SK-N-SH (cell line): ENCODE data around the gene ERVMER34-1. TPM values are rescaled to one million over a fixed set of nuclear protein-coding genes. Genes with fewer than 3 reads are reported as not detected.

ENCODE experiments used
- CTCF ChIA-PET: fragments of 300-600, 350-600 bp; formaldehyde crosslinking; extraction: SDS; loops from one replicate; lab custom pipeline; 2021; lab: Yijun Ruan, JAX
- POLR2A ChIA-PET: fragments of 350-600 bp; sonication (Branson Sonifier 250); formaldehyde crosslinking; extraction: SDS; loops from one replicate; lab custom pipeline; 2020; ENCODE audit warnings: antibody characterized with exemption, inconsistent platforms; lab: Yijun Ruan, JAX
- DNase-seq: peaks from one replicate; pipeline ENCODE4 v3.0.0; 2012
- H2AFZ ChIP-seq: fragments of 200-600 bp; sonication (generic); 2 replicates; pipeline ENCODE4 v1.8.1; 2016; ENCODE audit warnings: antibody characterized with exemption, mild to moderate bottlenecking, low read depth
- H3F3A ChIP-seq: fragments of 200-600 bp; sonication (generic); replicated peaks from 2 replicates; pipeline ENCODE3; 2016; ENCODE audit warnings: antibody characterized with exemption, mild to moderate bottlenecking; ENCODE audit not compliant: insufficient read depth
- H3K27ac ChIP-seq, 2 experiments: fragments of 200-500 bp in 1 of 2; fragments of 200-600 bp in 1 of 2; sonication (Bioruptor generic) in 1 of 2; sonication (generic), shearing (Covaris generic) in 1 of 2; 2 replicates each; pipeline versions ENCODE4 v1.5.1 to v1.6.1; 2014 to 2016; ENCODE audit warnings: low read depth in 2 of 2, inconsistent platforms in 1 of 2, low read length in 1 of 2, mild to moderate bottlenecking in 1 of 2, mixed read lengths in 1 of 2
- H3K27me3 ChIP-seq: fragments of 200-600 bp; sonication (generic), shearing (Covaris generic); 2 replicates; pipeline ENCODE4 v1.6.1; 2016; ENCODE audit warnings: mixed run types; ENCODE audit not compliant: insufficient read depth
- H3K36me3 ChIP-seq, 2 experiments: fragments of 200-500 bp in 1 of 2; fragments of 200-600 bp in 1 of 2; sonication (Bioruptor generic) in 1 of 2; sonication (generic) in 1 of 2; replicated peaks in 1 of 2; 2 replicates each; pipeline versions ENCODE3 to v1.5.1; 2014 to 2016; ENCODE audit warnings: low read length in 1 of 2, mild to moderate bottlenecking in 1 of 2; ENCODE audit not compliant: insufficient read depth in 2 of 2, control insufficient read depth in 1 of 2
- H3K4me1 ChIP-seq, 2 experiments: fragments of 200-500 bp in 1 of 2; fragments of 200-600 bp in 1 of 2; sonication (Bioruptor generic) in 1 of 2; sonication (generic), shearing (Covaris generic) in 1 of 2; 2 replicates each; pipeline versions ENCODE4 v1.5.1 to v1.6.1; 2014 to 2016; ENCODE audit warnings: low read depth in 1 of 2, low read length in 1 of 2, mixed run types in 1 of 2; ENCODE audit not compliant: insufficient read depth in 2 of 2, control insufficient read depth in 1 of 2
- H3K4me2 ChIP-seq: fragments of 200-600 bp; sonication (generic), shearing (Covaris generic); 2 replicates; pipeline ENCODE4 v1.6.1; 2017; ENCODE audit warnings: mixed run types
- H3K4me3 ChIP-seq, 2 experiments: fragments of 200-500 bp in 1 of 2; fragments of 200-600 bp in 1 of 2; sonication (Bioruptor generic) in 1 of 2; sonication (generic), shearing (Covaris generic) in 1 of 2; 2 replicates each; pipeline versions ENCODE4 v1.5.1 to v1.8.1; 2014 to 2016; ENCODE audit warnings: low read depth in 2 of 2, inconsistent platforms in 1 of 2, low read length in 1 of 2, mild to moderate bottlenecking in 1 of 2, mixed read lengths in 1 of 2, moderate library complexity in 1 of 2
- H3K79me2 ChIP-seq: fragments of 200-600 bp; sonication (generic); 2 replicates; pipeline ENCODE4 v1.8.1; 2017; ENCODE audit warnings: mild to moderate bottlenecking; ENCODE audit not compliant: insufficient read depth
- H3K9ac ChIP-seq: fragments of 200-600 bp; sonication (generic); 2 replicates; pipeline ENCODE4 v1.6.1; 2017; ENCODE audit warnings: mixed run types
- H3K9me2 ChIP-seq: fragments of 200-600 bp; sonication (generic); 2 replicates; pipeline ENCODE4 v1.6.1; 2017; ENCODE audit warnings: mixed run types
- H3K9me3 ChIP-seq: fragments of 200-600 bp; sonication (generic); 2 replicates; pipeline ENCODE4 v1.6.1; 2017; ENCODE audit warnings: mixed run types, mild to moderate bottlenecking, moderate library complexity
- H4K20me1 ChIP-seq: fragments of 200-600 bp; sonication (generic); 2 replicates; pipeline ENCODE4 v1.6.1; 2017; ENCODE audit warnings: mild to moderate bottlenecking, mixed run types; ENCODE audit not compliant: insufficient read depth
- CHD2 ChIP-seq: fragments of 150-350 bp; IDR thresholded peaks from 2 replicates; pipeline ENCODE4 v1.6.1; 2018; ENCODE audit warnings: low read length; ENCODE audit not compliant: partially characterized antibody
- EZH2phosphoT487 ChIP-seq: fragments of 200-600 bp; sonication (generic); IDR thresholded peaks from 2 replicates; pipeline ENCODE4 v1.6.1; 2017; ENCODE audit warnings: low read depth, mixed run types, mild to moderate bottlenecking, antibody characterized with exemption, moderate library complexity, borderline replicate concordance
- GABPA ChIP-seq: IDR thresholded peaks from 2 replicates; pipeline ENCODE4 v1.4.0; 2012; ENCODE audit warnings: low read depth, mild to moderate bottlenecking
- JUND ChIP-seq: IDR thresholded peaks from 2 replicates; pipeline ENCODE4 v1.4.0; 2012
- MAX ChIP-seq: IDR thresholded peaks from 2 replicates; pipeline ENCODE4 v1.4.0; 2012; ENCODE audit warnings: low read depth
- MEF2A ChIP-seq: IDR thresholded peaks from 2 replicates; pipeline ENCODE4 v1.4.0; 2012; ENCODE audit warnings: low read depth, borderline replicate concordance
- PBX3 ChIP-seq: IDR thresholded peaks from 2 replicates; pipeline ENCODE4; 2012
- POLR2AphosphoS5 ChIP-seq: IDR thresholded peaks from 2 replicates; pipeline ENCODE4 v1.6.1; 2012; ENCODE audit warnings: low read depth, low read length
- RFX5 ChIP-seq: IDR thresholded peaks from 2 replicates; pipeline ENCODE4 v1.6.1; 2012; ENCODE audit warnings: mild to moderate bottlenecking, improper control_type of control experiment, low read length
- TAF1 ChIP-seq: IDR thresholded peaks from 2 replicates; pipeline ENCODE4 v1.6.1; 2012; ENCODE audit warnings: low read depth, mild to moderate bottlenecking, low read length, moderate library complexity, borderline replicate concordance
- TCF12 ChIP-seq: IDR thresholded peaks from 2 replicates; pipeline ENCODE4 v1.4.0; 2012
- TEAD4 ChIP-seq: IDR thresholded peaks from 2 replicates; pipeline ENCODE4 v1.4.0; 2012; ENCODE audit warnings: mild to moderate bottlenecking, borderline replicate concordance; ENCODE audit not compliant: insufficient read depth
- USF1 ChIP-seq: IDR thresholded peaks from 2 replicates; pipeline ENCODE4 v1.4.0; 2012; ENCODE audit warnings: low read depth, borderline replicate concordance
- YY1 ChIP-seq: IDR thresholded peaks from 2 replicates; pipeline ENCODE4 v1.4.0; 2012; ENCODE audit warnings: low read depth, mild to moderate bottlenecking
- WGBS: methylation state at CpG from one replicate; pipeline ENCODE4 v1.1.6; 2017; ENCODE audit warnings: low lambda C conversion rate; 5-methylcytosine and 5-hydroxymethylcytosine counted together
- polyA plus RNA-seq, 3 experiments: library from polyadenylated mRNA; depleted of rRNA; stranded (reverse); fragments of >200 nt; gene quantifications; 2 replicates each; pipeline ENCODE4 v1.2.3, GENCODE V29; 2012
- TF ChIP-seq, protein P1 (sequence below): IDR thresholded peaks from 2 replicates; pipeline ENCODE4 v1.4.0; 2012; ENCODE audit warnings: low read depth, borderline replicate concordance
- TF ChIP-seq, protein P2 (sequence below): fragments of 200-600 bp; sonication (generic); IDR thresholded peaks from 2 replicates; pipeline ENCODE4 v1.6.1; 2017; ENCODE audit warnings: antibody characterized with exemption, mild to moderate bottlenecking, moderate library complexity

Gene ERVMER34-1
- 0.05 and 0.06 TPM in 2 replicates for polyA plus RNA-seq (2012; rRNA removed)
- 0.08 and 0.09 TPM in 2 replicates for polyA plus RNA-seq (2012; cell fraction: cytosol; rRNA removed)
- 0.02 TPM in 1 of 2 replicates, not detected in the other for polyA plus RNA-seq (2012; cell fraction: nucleus; rRNA removed)

- H3K4me2 ChIP-seq: peak within 1 kb of the TSS; percentile 89
- no peak for TF ChIP-seq JUND
- TF ChIP-seq MEF2A: no peak
- no peak for TF ChIP-seq POLR2AphosphoS5
- no peak for TF ChIP-seq TAF1
- TF ChIP-seq, protein P1, sequence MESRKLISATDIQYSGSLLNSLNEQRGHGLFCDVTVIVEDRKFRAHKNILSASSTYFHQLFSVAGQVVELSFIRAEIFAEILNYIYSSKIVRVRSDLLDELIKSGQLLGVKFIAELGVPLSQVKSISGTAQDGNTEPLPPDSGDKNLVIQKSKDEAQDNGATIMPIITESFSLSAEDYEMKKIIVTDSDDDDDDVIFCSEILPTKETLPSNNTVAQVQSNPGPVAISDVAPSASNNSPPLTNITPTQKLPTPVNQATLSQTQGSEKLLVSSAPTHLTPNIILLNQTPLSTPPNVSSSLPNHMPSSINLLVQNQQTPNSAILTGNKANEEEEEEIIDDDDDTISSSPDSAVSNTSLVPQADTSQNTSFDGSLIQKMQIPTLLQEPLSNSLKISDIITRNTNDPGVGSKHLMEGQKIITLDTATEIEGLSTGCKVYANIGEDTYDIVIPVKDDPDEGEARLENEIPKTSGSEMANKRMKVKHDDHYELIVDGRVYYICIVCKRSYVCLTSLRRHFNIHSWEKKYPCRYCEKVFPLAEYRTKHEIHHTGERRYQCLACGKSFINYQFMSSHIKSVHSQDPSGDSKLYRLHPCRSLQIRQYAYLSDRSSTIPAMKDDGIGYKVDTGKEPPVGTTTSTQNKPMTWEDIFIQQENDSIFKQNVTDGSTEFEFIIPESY: no peak
- TF ChIP-seq EZH2phosphoT487: no peak
- no peak for TF ChIP-seq GABPA
- no peak for TF ChIP-seq TEAD4
- TF ChIP-seq, all 33 proteins: peak for 0
- ChIA-PET POLR2A (no interaction called here), CTCF (interaction anchor here (1.1 to 1.4 kb wide), 3 partner anchors 8 to 374 kb away, joined by 3 read pairs; no protein-coding TSS in a partner anchor)
- H3K4me1 ChIP-seq: peaks cover 0 to 5% of the 10 kb centered on the region in 2 experiments; a peak in 1 of 4 replicates
- peak within 1 kb of the TSS; percentile 46 to 63 for H3K4me3 ChIP-seq
- H3K27ac ChIP-seq: no peak within 1 kb of the TSS
- no peaks in the 10 kb centered on the region for H3K36me3 ChIP-seq
- WGBS: 61% methylated on average over 20 of the region's 61 CpGs
- no peaks in the 10 kb centered on the region for H4K20me1 ChIP-seq
- no peak within 1 kb of the TSS for H3K9ac ChIP-seq
- DNase-seq: no peak
- no peaks in the 10 kb centered on the region for H3F3A ChIP-seq
- no peaks in the 10 kb centered on the region; the same call in 1 of the 2 replicates for H3K27me3 ChIP-seq
- peak within 1 kb of the TSS; percentile 87; the same call in 1 of the 2 replicates for H2AFZ ChIP-seq
- no peaks in the 10 kb centered on the region for H3K9me3 ChIP-seq
- H3K79me2 ChIP-seq: no peaks in the 10 kb centered on the region
- H3K9me2 ChIP-seq: no peaks in the 10 kb centered on the region
Observed at GRCh38 chr4:52750819-52751486, at the start of gene ERVMER34-1. TSS of gene ERVMER34-1 (minus strand) at chr4:52751425. CDS start at chr4:52745520, 5,905 bp downstream.

- POLR2A ChIA-PET: no interaction called here
- Histone ChIP-seq H3K9me2 (no peaks in the 10 kb centered on the region), H3K79me2 (no peaks in the 10 kb centered on the region), H3K4me3 (no peak overlapping the region), H2AFZ (no peak overlapping the region), H3F3A (no peaks in the 10 kb centered on the region), H4K20me1 (no peaks in the 10 kb centered on the region), H3K9me3 (no peaks in the 10 kb centered on the region), H3K36me3 (no peaks in the 10 kb centered on the region), H3K4me1 (no peaks in the 10 kb centered on the region), H3K27ac (no peak overlapping the region), H3K9ac (no peak overlapping the region), H3K4me2 (no peak overlapping the region), H3K27me3 (no peaks in the 10 kb centered on the region)
- CTCF ChIA-PET: no interaction called here
- no peak for DNase-seq
- 91% methylated on average over 2 of the region's 2 CpGs for whole genome bisulfite sequencing
- TF ChIP-seq MEF2A (no peak), TAF1 (no peak), USF1 (no peak), EZH2phosphoT487 (no peak), MAX (no peak), RFX5 (no peak), YY1 (no peak), PBX3 (no peak), JUND (no peak), CHD2 (no peak), TCF12 (no peak), TEAD4 (no peak)
- TF ChIP-seq, protein P2, sequence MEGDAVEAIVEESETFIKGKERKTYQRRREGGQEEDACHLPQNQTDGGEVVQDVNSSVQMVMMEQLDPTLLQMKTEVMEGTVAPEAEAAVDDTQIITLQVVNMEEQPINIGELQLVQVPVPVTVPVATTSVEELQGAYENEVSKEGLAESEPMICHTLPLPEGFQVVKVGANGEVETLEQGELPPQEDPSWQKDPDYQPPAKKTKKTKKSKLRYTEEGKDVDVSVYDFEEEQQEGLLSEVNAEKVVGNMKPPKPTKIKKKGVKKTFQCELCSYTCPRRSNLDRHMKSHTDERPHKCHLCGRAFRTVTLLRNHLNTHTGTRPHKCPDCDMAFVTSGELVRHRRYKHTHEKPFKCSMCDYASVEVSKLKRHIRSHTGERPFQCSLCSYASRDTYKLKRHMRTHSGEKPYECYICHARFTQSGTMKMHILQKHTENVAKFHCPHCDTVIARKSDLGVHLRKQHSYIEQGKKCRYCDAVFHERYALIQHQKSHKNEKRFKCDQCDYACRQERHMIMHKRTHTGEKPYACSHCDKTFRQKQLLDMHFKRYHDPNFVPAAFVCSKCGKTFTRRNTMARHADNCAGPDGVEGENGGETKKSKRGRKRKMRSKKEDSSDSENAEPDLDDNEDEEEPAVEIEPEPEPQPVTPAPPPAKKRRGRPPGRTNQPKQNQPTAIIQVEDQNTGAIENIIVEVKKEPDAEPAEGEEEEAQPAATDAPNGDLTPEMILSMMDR: no peak
Observed at GRCh38 chr4:52799813-52800212, 48.6 kb upstream of the ERVMER34-1 start.
